Karpas-422 (cell line): ENCODE measurements around the gene DPF3. TPM values are rescaled to one million over a fixed set of nuclear protein-coding genes. Genes with fewer than 3 reads are reported as not detected.
"Not testable (repeated sequence)": the region's sequence is repeated elsewhere in the genome, so short reads cannot be mapped to it uniquely, and the experiment has no call there.

Experiments
- DNase-seq: peaks from one replicate; pipeline ENCODE4 v3.0.0-alpha.2; 2015
- H2AFZ ChIP-seq: fragments of 200-600 bp; sonication (generic); 2 replicates; pipeline ENCODE4 v1.6.1; 2014; ENCODE audit warnings: antibody characterized with exemption, low read length, mixed read lengths
- H3K27ac ChIP-seq: fragments of 200-600 bp; sonication (generic); 2 replicates; pipeline ENCODE4 v1.5.1; 2014; ENCODE audit warnings: mild to moderate bottlenecking, low read length, moderate library complexity
- H3K27me3 ChIP-seq: fragments of 200-600 bp; sonication (generic); 2 replicates; pipeline ENCODE4 v1.6.1; 2014; ENCODE audit warnings: low read length, mixed read lengths
- H3K36me3 ChIP-seq: fragments of 200-600 bp; sonication (generic); 2 replicates; pipeline ENCODE4 v1.6.1; 2014; ENCODE audit warnings: low read length, mixed read lengths; ENCODE audit not compliant: insufficient read depth
- H3K4me1 ChIP-seq: fragments of 200-600 bp; sonication (generic); 2 replicates; pipeline ENCODE4 v1.6.1; 2014; ENCODE audit warnings: mild to moderate bottlenecking, low read length, mixed read lengths
- H3K4me2 ChIP-seq: fragments of 200-600 bp; sonication (generic); 2 replicates; pipeline ENCODE4 v1.6.1; 2014; ENCODE audit warnings: low read length, low read depth, mild to moderate bottlenecking; ENCODE audit not compliant: poor library complexity, severe bottlenecking
- H3K4me3 ChIP-seq: fragments of 200-600 bp; sonication (generic); 2 replicates; pipeline ENCODE4 v1.5.1; 2014; ENCODE audit warnings: mild to moderate bottlenecking, antibody characterized with exemption, low read length, mixed read lengths
- H3K79me2 ChIP-seq: fragments of 200-600 bp; sonication (generic); 2 replicates; pipeline ENCODE4 v1.6.1; 2014; ENCODE audit warnings: mild to moderate bottlenecking, low read length, mixed read lengths
- H3K9ac ChIP-seq: fragments of 200-600 bp; sonication (generic); 2 replicates; pipeline ENCODE4 v1.6.0; 2014; ENCODE audit warnings: low read length
- H3K9me2 ChIP-seq: fragments of 200-600 bp; sonication (generic), shearing (Covaris generic); replicated peaks from 2 replicates; pipeline ENCODE4 v1.6.0; 2014; ENCODE audit warnings: mild to moderate bottlenecking, low read length, moderate library complexity; ENCODE audit not compliant: insufficient read depth
- H3K9me3 ChIP-seq: fragments of 300-700, 200-600 bp; sonication (generic); 2 replicates; pipeline ENCODE4 v1.6.1; 2014; ENCODE audit warnings: low read length, mixed read lengths
- H4K20me1 ChIP-seq: fragments of 200-600 bp; sonication (generic); 2 replicates; pipeline ENCODE4 v1.6.1; 2014; ENCODE audit warnings: mild to moderate bottlenecking, antibody characterized with exemption, low read length, low read depth; ENCODE audit not compliant: insufficient read depth
- total RNA-seq: library from RNA; depleted of rRNA; stranded (reverse); fragments of >200 nt; shearing (Covaris generic); gene quantifications from 2 replicates; pipeline ENCODE4 v1.2.3, GENCODE V29; 2014; ENCODE audit warnings: low replicate concordance

DPF3 gene
- total RNA-seq, 1 experiment from 2014 or later: 3.1 TPM

DNA sequence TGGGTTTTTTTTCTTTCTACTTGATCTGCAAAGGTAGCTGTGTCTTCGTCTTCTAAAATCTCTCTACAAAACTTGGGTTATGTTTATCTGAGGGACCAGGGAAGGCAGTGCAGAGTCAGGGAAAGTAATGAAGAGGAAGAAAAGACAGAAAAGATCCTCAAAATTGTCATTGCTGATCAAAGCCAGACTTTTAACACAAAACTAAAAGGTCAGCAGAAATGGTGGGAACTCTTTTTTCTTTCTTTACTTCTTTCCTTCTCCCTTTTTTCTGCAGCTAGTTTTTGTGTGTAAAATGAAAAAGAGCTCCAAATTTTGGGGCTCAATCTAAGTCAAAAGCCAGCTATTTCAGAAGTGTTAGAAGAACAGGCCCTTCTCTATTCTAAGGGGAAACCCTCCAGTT is 11.9 kb downstream of the DPF3 start:
- no peaks in the 10 kb centered on the region for H4K20me1 ChIP-seq
- H3K9me3 ChIP-seq: no peaks in the 10 kb centered on the region
- H3K79me2 ChIP-seq: no peaks in the 10 kb centered on the region
- no peak overlapping the region for H3K27ac ChIP-seq
- no peaks in the 10 kb centered on the region for H3K27me3 ChIP-seq
- no peak overlapping the region for H3K4me3 ChIP-seq
- DNase-seq: no peak
- no peak overlapping the region for H3K9ac ChIP-seq
- H3K4me1 ChIP-seq: no peaks in the 10 kb centered on the region
- no peaks in the 10 kb centered on the region for H3K36me3 ChIP-seq
- no peak overlapping the region for H2AFZ ChIP-seq
- H3K9me2 ChIP-seq: no peaks in the 10 kb centered on the region
- H3K4me2 ChIP-seq: no peak overlapping the region

DNA sequence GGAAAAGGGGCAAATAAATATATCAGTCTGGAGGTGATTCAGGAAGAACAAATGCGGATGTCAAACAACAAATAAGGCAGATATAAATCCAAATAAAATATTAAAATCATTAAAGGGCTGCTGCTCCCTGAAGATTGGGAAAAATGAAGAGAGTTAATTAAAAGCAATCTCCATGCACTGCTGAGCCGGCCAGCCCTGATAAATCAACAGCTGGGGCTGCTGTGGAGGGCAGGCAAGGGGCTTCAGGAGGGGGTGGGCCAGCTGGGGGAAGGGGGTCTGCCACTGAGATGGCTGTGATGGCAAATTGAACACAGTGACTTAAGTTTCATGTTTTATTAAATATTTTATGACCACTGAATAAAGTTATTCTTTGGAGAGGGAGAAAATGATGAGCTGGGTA is 12.4 kb downstream of the DPF3 start:
- H4K20me1 ChIP-seq: no peaks in the 10 kb centered on the region
- no peaks in the 10 kb centered on the region for H3K9me3 ChIP-seq
- no peak overlapping the region for H2AFZ ChIP-seq
- H3K36me3 ChIP-seq: no peaks in the 10 kb centered on the region
- H3K4me2 ChIP-seq: no peak overlapping the region
- H3K4me3 ChIP-seq: no peak overlapping the region
- H3K9me2 ChIP-seq: no peaks in the 10 kb centered on the region
- H3K27me3 ChIP-seq: no peaks in the 10 kb centered on the region
- H3K79me2 ChIP-seq: no peaks in the 10 kb centered on the region
- no peak overlapping the region for H3K9ac ChIP-seq
- H3K27ac ChIP-seq: no peak overlapping the region
- DNase-seq: no peak
- no peaks in the 10 kb centered on the region for H3K4me1 ChIP-seq

DNA sequence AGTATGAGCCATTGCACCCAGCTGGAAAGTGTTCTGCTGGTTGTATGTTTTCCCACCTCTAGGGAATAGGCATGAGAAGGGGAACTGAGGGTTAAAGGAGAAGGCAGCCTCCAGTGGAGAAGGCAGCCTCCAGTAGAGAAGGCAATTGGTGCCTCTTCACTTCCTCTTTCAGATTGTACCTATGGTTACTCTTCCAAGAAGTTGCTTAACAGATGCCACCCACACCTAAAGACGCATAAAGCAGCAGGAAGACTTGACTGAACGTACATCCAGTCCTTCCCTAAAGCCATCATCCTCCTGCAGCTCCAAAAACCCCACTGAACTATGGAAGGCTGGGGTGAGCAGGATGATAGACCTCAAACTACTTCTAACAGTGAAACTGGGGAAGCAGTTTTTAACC is 13.1 kb downstream of the DPF3 start:
- no peaks in the 10 kb centered on the region for H3K9me2 ChIP-seq
- H3K79me2 ChIP-seq: no peaks in the 10 kb centered on the region
- no peak for DNase-seq
- no peak overlapping the region for H3K27ac ChIP-seq
- no peaks in the 10 kb centered on the region for H3K9me3 ChIP-seq
- no peak overlapping the region for H3K4me2 ChIP-seq
- H4K20me1 ChIP-seq: no peaks in the 10 kb centered on the region
- no peak overlapping the region for H2AFZ ChIP-seq
- H3K36me3 ChIP-seq: no peaks in the 10 kb centered on the region
- no peaks in the 10 kb centered on the region for H3K4me1 ChIP-seq
- no peak overlapping the region for H3K4me3 ChIP-seq
- no peak overlapping the region for H3K9ac ChIP-seq
- no peaks in the 10 kb centered on the region for H3K27me3 ChIP-seq

DNA sequence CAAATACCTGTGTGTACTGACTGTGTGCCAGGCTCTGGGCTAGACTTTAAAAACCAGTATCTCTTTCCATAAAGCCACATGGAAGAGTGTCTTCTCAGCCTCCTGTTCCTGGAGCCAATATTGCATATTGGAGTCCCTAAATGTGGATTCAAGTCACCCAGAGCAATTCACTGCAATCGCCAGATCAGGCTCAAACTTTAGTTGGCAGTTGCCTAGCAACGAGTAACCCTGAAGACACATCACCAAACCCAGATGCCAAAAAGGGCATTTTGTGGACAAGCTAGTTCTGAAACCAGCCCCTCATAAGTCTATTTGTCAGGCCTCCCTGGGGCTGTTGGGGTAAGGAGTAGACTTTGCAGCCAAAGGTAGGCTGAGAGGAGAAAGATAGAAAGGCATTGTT is 13.7 kb downstream of the DPF3 start:
- Histone ChIP-seq H3K4me2 (no peak overlapping the region), H4K20me1 (no peaks in the 10 kb centered on the region), H3K9me2 (no peaks in the 10 kb centered on the region), H3K9ac (no peak overlapping the region), H3K79me2 (no peaks in the 10 kb centered on the region), H3K27me3 (no peaks in the 10 kb centered on the region), H2AFZ (no peak overlapping the region), H3K9me3 (no peaks in the 10 kb centered on the region), H3K27ac (no peak overlapping the region), H3K36me3 (no peaks in the 10 kb centered on the region), H3K4me1 (no peaks in the 10 kb centered on the region), H3K4me3 (no peak overlapping the region)
- no peak for DNase-seq

DNA sequence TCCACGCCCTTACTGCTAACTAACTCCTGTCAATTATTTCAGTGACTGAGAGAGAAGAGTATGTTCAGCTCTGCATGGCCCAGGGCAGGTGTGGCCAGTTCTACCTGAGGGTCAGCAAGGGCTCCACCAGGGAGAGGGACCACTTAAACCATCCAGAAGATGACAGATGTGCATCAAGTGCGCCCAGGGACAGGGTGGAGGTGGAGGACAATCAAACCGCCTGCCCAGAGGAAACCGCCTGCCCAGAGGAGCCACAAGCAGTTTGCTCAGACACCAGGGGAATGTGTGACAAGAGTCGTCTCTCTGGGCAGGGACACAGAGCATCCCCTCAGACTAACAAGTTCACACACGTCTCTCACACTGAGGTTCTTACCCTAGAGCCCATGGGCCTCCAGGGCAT is 14.5 kb downstream of the DPF3 start:
- H3K4me2 ChIP-seq: no peak overlapping the region
- H3K9me2 ChIP-seq: no peaks in the 10 kb centered on the region
- DNase-seq: no peak
- no peaks in the 10 kb centered on the region for H3K9me3 ChIP-seq
- no peaks in the 10 kb centered on the region for H3K79me2 ChIP-seq
- H4K20me1 ChIP-seq: no peaks in the 10 kb centered on the region
- no peaks in the 10 kb centered on the region for H3K27me3 ChIP-seq
- no peaks in the 10 kb centered on the region for H3K36me3 ChIP-seq
- no peak overlapping the region for H3K4me3 ChIP-seq
- H3K4me1 ChIP-seq: no peaks in the 10 kb centered on the region
- H2AFZ ChIP-seq: no peak overlapping the region
- H3K9ac ChIP-seq: no peak overlapping the region
- no peak overlapping the region for H3K27ac ChIP-seq

DNA sequence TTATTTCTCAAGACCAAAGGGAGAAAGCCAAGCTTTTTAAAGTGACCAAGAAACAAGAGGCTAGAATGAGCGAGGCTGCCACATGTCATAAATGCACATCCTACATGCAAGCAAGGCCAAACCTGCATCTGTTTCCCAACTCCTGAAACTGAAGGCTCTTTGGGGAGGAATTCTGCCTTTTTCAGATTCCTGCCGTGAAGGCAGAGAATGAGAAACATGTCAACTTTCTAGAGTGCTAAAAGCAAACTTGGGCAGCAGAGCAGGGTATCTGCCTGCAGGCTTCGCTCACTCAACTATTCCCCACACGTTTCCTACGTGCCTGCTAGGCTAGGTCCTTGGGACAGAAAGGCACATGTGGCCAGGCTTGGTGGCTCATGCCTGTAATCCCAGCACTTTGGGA is 15.2 kb downstream of the DPF3 start:
- Histone ChIP-seq H3K4me2 (no peak overlapping the region), H3K9me2 (no peaks in the 10 kb centered on the region), H2AFZ (no peak overlapping the region), H3K9ac (no peak overlapping the region), H3K27me3 (no peaks in the 10 kb centered on the region), H3K36me3 (no peaks in the 10 kb centered on the region), H4K20me1 (no peaks in the 10 kb centered on the region), H3K4me1 (no peaks in the 10 kb centered on the region), H3K9me3 (no peaks in the 10 kb centered on the region), H3K27ac (no peak overlapping the region), H3K4me3 (no peak overlapping the region), H3K79me2 (no peaks in the 10 kb centered on the region)
- DNase-seq: no peak

DNA sequence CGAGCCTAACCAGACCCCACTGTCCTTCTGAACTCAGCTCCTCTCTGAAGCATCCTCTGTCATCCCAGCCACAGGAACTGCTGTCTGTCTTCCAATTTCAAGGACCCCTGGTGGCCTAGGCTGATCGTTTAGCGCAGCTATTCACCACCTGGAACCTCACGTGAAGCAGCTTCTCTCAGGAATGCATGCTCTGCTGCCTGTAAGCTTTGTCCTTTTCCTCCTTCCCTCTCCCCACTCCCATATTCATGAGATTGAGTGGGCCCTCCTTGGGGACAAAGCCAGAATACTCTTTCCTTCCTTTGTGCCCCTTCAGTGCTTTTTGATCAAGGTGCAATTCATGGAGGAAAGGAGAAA is 17.2 kb downstream of the DPF3 start:
- no peaks in the 10 kb centered on the region for H3K27me3 ChIP-seq
- no peak overlapping the region for H3K27ac ChIP-seq
- no peaks in the 10 kb centered on the region for H3K79me2 ChIP-seq
- DNase-seq: no peak
- no peak overlapping the region for H2AFZ ChIP-seq
- no peaks in the 10 kb centered on the region for H3K36me3 ChIP-seq
- H3K4me2 ChIP-seq: no peak overlapping the region
- H3K9me2 ChIP-seq: no peaks in the 10 kb centered on the region
- H4K20me1 ChIP-seq: no peaks in the 10 kb centered on the region
- no peak overlapping the region for H3K4me3 ChIP-seq
- no peak overlapping the region for H3K9ac ChIP-seq
- no peaks in the 10 kb centered on the region for H3K4me1 ChIP-seq
- H3K9me3 ChIP-seq: no peaks in the 10 kb centered on the region

DNA sequence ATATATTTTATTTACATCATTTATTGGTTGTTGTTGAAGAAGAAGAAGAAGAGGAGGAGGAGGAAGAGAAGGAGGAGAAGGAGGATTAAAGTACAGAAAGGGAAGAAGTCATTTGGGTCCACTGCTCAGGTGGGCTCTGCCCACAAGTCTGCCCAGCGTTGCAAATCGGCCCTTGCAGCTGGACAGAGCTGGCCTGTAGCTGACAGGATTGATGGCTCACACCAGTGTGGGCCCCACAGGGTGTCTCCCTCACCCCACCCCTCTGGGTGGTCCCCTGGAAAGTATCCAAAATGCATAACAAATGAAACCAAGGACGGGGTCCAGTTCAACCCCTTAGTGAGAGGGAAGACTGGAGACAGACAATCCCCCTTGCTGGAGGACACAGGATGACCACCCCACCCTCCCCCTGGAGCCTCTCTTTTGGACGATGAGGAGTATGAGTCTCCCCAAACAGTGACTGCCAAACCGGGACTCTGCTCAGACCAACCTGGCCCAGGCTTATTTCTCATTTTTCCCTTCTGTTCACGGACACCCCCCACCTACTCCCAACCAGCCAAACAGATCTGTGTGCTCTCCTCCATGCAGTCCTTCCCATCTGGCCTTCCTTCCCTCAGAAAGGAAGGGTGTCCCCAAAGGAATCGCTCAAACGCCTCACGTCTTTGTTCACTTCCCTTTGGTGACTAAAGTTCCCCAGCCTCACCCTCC is 17.7 kb downstream of the DPF3 start:
- Histone ChIP-seq H3K36me3 (no peaks in the 10 kb centered on the region), H3K27ac (no peak overlapping the region), H2AFZ (no peak overlapping the region), H3K9ac (no peak overlapping the region), H3K79me2 (no peaks in the 10 kb centered on the region), H3K4me3 (no peak overlapping the region), H3K9me2 (no peaks in the 10 kb centered on the region), H3K4me2 (no peak overlapping the region), H3K4me1 (no peaks in the 10 kb centered on the region), H3K9me3 (no peaks in the 10 kb centered on the region), H4K20me1 (no peaks in the 10 kb centered on the region), H3K27me3 (no peaks in the 10 kb centered on the region)
- DNase-seq: no peak

DNA sequence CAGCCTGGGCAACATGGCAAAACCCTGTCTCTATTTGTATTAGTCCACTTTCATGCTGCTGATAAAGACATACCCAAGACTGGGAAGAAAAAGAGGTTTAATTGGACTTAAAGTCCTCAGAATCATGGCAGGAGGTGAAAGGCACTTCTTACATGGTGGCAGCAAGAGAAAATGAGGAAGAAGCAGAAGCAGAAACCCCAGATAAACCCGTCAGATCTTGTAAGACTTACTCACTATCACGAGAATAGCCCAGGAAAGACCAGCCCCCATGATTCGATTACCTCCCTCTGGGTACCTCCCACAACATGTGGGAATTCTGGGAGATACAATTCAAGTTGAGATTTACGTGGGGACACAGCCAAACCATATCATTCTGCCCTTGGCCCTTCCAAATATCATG is 23.0 kb downstream of the DPF3 start:
- H3K36me3 ChIP-seq, H3K4me3 ChIP-seq: not testable (repeated sequence)

More for the DNA sequence above, 23.0 kb downstream of the DPF3 start:
- H3K4me1 ChIP-seq, H2AFZ ChIP-seq, H3K9ac ChIP-seq, H4K20me1 ChIP-seq, H3K27me3 ChIP-seq, H3K27ac ChIP-seq, H3K4me2 ChIP-seq, H3K9me3 ChIP-seq, H3K79me2 ChIP-seq, H3K9me2 ChIP-seq, DNase-seq: not testable (repeated sequence)
